GM03348 (cell line): ENCODE data around the gene MEPE.
A peak's percentile ranks its signal among the peaks of the same experiment; 100 is the strongest.
"Not testable (repeated sequence)": the region's sequence is repeated elsewhere in the genome, so short reads cannot be mapped to it uniquely, and the experiment has no call there.

Experiments
- DNase-seq: peaks from one replicate; pipeline ENCODE4 v3.0.0; 2012; ENCODE audit warnings: low spot score

The MEPE gene

DNA sequence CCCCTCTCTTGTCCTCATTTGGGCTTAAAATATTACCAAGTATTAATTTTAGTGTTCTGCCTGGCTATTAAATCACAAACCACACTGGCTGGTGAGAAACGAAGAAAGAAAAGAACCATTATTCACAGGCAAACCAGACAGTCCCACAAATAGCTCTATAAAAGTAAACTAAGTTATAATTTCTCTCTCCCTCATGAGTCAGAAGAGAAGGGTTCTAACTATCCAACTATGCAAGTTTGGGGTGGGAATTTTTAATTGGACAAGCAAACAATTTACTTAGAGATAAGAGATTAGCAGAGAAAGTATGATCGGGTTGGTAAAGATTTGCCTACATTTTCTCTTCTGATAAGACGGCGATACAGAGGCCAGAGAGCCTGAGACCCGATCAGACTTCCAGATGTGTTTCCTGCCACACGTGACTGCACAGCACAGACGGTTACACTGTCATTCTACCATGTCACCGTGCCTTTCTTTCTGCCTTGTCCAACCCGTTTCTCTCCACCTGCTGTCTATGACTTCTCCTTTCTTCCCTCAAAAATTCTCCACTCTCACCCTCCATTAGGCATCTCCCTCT, 52.3 kb downstream of the MEPE start:
- no peak for DNase-seq

- DNase-seq: no peak
Observed at GRCh38 chr4:87886083-87886482, 53.3 kb downstream of the MEPE start.

DNA sequence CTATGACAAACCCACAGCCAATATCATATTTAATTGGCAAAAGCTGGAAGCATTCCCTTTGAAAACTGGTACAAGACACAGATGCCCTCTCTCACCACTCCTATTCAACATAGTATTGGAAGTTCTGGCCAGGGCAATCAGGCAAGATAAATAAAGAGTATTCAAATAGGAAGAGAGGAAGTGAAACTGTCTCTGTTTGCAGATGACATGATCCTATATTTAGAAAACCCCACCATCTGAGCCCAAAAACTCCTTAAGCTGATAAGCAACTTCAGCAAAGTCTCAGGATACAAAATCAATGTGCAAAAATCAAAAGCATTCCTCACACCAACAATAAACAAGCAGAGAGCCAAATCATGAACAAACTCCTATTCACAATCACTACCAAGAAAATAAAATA, 58.0 kb downstream of the MEPE start:
- DNase-seq: not testable (repeated sequence)

- DNase-seq: peak; percentile 87
Observed at GRCh38 chr4:87895964-87896621, 63.3 kb downstream of the MEPE start.
